HG03460 (cell line): ENCODE measurements around the gene TMIGD1.

Experiments
- ATAC-seq: cut with Tn5 transposase; IDR thresholded peaks from one replicate; pipeline ENCODE4 v1.9.1; 2021; ENCODE audit not compliant: unreplicated experiment

TMIGD1 gene

DNA sequence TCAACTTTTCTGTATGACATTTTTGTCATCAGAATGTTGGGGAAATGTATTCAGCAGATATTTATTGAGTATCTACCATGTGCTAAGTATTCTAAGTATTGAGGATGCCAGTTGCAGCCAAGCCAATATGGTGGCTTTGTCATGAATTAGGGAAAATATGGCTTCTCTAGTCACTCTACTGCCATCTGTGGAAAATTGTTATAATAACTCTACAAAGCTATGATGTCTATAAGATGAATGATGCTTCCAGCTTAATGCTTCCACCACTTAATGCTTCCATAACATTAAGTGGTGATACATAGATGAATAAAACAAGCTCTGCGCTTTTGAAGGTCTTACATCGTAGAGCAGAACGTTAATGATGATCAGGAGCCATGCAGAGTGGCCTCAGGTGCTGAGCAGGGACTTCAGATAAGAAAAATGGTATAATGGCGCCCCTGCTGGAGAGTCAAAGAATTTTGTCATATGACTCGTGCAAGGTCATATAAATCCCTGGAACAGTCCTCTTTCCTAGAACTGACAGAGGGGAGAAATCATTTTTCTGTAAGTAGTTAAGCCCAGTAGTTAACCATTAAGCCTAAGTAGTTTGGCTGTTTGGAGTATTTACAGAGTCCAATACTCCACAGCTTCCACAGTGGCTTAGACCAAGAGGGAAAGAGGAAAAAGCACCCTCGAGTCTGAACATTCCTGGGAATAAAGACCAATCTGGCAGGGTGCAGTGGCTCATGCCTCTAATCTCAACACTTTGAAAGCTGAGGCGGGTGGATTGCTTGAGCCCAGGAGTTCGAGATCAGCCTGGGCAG, 2.7 kb upstream of the TMIGD1 start:
- no peak for ATAC-seq

DNA sequence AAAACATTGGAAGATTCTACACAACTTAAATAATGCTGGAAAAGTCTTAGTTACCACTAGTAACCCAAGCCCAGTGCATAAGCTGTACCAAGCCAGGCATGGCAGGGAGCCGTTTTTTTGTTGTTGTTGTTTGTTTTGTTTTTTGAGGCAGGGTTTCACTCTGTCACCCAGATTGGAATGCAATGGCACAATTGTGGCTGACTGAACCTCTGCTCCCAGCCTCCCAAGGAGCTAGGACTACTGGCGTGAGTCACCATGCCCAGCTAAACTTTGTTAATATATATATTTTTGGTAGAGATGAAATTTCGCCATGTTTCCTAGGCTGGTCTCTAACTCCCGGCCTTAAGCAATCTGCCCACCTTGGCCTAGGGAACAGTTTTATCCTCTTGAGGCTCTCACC, 564 bp upstream of the TMIGD1 start:
- ATAC-seq = no peak

DNA sequence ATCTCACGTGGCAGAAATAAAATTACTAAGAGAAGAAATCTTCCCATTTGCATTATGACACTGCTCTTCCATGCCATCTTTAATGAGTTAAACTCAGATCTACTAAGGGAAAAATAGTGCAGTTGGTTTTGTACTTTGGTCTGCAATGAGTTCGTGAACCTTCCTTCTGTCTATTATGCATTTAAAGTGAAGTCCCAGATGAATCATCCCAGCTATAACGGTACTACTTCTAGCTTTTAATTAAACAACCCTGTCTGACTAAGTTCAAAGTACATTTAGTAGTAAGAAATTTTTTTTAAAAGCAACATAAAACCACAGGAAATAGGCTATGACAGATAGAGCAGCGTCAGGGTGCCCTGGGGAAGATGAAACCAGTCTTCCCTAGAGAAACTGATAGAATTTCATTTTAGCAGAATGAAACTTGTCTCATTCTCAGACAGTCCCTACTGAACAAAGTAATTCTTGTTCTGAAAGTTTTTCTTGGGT, 1.8 kb downstream of the TMIGD1 start:
- ATAC-seq = no peak

DNA sequence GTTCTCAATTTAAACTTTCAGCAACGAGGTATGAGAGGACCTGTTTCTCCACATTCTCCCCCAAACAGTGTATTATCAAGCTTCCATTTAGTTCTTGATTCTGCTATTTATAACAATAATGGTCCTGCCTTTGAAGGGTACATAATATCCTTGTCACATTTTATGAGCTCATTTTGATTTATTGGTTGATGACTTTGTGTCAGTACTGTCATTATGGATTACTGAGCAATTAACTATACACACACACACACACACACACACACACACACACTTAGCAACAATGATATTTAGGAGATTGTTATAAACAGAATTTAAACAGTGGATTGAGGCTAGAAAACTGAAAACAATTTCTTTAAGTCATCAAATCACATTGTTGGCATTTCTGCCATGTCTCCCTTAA, 7.0 kb downstream of the TMIGD1 start:
- ATAC-seq = no peak

DNA sequence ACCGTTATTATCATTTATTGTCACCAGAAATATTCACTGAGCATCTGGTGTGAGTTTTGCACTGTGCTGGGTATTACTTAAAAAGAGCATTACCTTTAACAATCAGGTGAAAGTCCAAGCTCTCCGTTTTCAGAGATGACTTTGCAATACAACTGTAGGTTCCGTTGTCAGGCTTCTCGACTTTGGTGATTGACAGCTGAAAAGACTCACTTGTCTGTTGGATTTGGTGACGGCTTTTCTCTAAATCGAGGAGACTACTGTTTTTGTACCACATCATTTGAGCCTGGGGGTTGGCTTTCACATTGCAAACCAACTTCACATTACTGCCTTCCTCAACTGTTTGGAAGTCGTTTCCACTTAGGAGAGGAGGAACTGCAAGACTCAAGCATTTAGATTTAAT, 9.1 kb downstream of the TMIGD1 start:
- no peak for ATAC-seq

DNA sequence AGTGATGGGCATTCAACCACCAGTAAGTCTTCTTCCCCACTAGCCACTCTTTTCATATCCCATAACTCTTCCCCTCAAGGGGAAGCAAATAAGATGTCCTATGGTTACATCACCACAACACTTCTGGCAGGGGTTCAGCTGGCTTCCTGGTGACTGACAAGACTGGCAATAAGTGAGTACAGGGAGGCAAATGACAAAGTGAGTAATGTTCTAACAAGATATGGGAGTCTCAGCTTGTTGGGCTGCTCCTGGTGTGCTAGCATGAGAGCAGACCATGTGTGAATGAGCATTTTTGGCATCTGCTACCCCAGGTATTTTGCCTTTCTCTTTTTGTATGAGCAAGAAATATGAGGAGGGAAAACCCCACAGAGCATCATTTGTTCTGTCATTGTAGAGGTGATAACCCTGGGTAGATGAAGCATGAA, 9.9 kb downstream of the TMIGD1 start:
- ATAC-seq = no peak

DNA sequence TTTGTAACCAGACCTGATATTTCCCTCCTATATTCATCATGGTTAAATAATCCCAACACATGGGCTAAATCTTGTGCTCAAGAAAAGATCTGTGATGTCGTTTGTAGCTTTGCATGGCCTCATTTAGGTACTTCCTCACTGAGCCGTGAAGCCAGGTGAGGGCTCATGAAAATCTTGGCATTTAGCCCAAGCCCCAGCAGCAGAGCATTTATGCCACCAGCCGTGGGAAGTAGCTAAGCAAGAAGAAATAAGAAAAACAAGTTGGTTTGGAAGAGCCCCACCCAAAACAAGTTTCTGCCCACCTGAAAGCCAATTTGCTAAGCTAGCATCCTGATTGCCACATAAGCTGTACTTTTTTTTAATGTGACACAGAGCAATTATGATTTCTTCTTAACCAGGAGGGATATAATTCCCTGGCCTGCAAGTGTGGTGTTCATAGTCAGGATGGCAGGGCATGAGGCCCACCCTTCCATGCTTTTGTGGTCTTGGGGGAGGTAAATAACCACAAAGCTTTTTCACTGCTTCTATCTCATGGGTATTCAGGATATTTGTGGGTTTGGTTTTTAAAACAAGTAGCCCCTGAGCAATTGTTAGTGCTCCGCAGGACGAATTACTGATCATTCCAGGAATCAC, 10.5 kb downstream of the TMIGD1 start:
- no peak for ATAC-seq

DNA sequence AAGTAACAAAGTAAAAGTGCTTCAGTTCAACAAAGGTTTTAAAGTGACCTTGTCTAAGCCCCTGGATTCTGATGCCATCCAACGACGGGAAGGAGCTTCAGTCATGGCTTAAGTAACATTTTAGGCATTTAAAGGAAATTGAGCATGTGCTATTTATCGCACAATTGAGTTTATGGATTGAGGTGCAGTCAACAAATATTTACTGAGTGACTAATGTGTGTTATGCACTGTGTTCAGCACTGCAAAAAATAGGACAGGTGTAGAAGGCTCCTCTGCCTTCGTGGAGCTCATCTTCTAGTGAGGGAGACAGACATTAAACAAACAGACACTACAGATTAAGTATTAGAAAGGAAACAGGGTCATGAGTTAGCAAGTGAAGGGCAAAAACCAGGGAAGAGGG, 12.5 kb downstream of the TMIGD1 start:
- no peak for ATAC-seq

DNA sequence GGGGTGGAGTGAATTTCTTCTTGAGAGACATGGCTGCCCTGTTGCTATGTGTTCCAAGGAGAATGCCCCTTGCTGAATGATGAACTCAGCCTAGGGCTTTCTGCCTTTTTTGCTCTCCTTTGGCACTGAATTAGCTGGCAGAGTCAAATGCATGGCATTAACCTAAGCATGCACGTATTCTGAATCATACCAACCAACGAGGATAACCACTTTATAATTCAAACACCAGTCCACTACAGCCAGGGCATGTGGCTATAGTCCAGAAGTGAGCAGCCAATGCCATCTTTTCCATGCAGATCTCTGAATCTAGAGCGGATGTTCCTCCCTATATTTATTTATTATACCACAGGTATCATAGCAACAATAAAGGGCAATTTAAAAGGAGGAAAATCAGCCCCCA, 15.7 kb downstream of the TMIGD1 start:
- no peak for ATAC-seq

DNA sequence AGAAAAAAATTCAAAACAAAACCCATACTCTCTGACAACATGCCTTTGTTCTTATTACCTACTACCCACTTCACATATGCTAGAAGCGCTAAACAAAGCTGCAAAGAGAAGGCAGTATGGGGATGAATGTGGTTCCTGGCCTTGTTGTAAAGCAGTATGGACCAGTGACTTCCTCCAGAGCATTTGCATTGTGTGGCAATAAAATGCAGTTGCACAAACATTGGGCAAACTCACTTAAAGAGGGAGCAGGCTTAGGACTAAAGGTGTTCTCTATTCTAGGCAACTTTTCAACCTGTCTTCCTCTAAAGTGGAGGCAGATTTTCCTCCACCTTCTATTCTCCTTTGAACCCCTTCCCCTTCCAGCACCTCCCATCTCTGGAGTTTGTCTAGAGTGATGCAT, 17.1 kb downstream of the TMIGD1 start:
- no peak for ATAC-seq

DNA sequence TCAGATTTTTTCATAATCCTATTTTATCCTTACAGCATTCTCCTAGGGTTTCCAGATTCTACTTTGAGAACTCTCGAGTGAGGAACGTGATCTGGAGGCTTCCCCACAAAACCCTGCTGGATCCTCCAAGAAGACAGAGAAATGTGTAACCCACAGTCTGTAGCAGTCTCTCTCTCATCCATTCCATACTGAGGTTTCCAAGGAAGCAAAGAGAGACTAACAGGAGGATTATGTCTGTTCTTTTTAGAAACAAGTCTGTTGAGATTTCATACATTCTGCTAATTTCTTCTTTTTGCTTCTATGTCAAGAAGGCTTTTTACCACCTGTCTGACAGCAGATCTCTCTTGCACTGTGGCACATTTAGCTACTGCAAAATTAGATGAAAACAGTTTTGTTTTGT, 18.8 kb downstream of the TMIGD1 start:
- ATAC-seq = no peak

DNA sequence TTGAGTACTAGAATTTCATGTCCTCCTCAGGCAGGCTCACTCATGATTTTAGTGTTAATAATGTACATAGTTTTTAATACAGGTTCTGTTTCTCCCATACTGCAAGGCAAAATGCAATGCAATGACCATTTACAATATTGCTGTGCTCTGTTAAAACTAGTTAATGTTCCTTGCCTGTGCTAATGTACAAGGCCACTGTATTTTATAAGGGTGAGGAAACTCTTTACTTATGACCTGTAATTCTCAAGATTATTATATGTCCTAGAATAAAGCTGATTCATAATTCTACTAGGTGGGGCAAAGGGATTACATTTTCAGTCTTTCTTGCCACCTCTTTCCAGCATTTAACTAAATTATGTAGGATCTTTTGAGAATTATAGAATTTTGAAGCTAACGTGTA, 19.4 kb downstream of the TMIGD1 start:
- ATAC-seq = no peak

DNA sequence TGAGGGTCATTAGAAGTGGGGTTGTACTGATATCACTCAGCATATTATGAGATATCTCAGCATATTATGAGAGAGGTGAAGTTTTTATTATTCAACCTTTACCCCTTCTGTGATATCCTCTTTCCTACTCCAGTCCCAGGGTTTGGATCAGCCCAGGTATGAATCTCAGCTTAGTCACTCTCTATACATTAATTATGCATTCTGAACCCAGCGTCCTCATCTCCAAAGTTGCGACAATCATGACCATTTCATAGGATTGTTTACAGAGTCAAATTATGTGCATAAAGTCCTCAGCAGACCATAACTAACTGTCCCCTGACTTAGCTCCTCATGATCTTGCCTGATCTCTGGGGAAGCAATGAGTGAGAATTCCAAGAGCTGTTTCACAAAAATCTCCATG, 21.6 kb downstream of the TMIGD1 start:
- ATAC-seq = no peak

DNA sequence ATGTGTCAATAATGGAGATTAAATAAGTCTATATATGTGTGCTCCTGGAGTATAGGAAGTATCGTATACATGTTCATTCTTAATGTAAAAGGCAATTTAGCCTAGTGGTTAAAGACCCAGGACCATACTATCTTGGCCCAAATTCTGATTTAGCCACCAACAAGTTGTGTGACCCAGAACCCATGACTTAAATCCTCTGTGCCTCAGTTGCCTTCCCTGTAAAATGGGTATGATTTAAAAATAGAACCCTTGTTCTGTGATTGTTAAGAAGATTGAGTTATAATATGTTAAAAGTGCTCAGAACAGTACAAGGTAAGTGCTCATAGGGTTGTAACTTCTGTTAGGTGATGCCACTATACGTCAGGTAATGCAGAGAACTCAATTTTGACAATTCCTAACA, 23.3 kb downstream of the TMIGD1 start:
- ATAC-seq = no peak

DNA sequence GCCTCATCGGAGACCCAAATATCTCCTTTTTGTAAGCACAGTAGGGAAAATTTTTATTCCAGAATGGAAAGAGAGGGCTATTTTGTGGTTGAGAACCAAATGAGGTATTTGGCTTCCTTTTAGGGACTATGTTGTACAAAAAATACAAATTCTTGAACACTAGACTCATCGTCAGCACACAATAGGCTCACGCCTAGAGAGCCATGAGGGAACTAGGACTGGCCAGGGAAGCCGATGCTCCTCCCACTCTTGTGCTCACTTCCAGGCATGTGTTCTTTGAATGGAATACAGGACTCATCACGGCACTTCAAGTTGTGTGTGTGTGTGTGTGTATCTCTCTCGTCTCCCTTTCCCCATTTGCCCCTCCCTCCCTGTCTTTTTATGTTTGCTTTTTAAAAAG, 24.3 kb downstream of the TMIGD1 start:
- ATAC-seq = no peak

DNA sequence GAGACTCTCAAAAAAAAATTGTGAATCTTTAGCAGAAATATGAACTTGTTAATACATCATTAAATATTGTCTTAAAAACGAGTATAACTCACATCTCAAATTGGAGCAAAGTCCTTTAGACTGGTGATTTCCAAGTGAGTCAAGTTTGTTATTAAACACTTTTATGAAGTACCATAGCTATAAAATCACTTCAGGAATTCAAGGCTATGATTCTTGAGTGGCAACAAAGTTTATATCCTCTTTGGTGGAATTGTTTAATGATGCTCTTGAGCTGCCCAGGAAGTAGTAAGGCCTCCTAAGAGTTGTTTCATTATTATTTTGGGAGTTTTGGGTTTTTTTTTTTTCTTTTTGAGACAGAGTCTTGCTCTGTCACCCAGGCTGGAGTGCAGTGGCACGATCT, 25.5 kb downstream of the TMIGD1 start:
- no peak for ATAC-seq

DNA sequence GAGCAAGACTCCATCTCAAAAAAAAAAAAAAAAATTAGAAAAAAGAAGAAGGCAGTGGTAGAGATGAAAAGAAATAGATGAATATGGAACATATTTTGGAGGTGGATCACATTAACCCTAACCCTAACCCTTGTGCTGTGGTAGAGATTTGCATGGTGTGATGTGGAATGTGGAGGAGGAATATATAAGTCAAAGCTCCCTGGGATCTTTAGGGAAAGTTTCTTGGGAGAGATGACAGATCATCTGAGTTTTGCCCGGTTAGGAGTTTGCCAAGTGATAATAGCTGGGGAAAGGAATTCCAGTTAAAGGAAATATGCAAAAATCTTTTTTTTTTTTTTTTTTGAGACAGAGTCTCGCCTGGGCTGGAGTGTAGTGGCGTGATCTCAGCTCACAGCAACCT, 29.1 kb downstream of the TMIGD1 start:
- no peak for ATAC-seq

DNA sequence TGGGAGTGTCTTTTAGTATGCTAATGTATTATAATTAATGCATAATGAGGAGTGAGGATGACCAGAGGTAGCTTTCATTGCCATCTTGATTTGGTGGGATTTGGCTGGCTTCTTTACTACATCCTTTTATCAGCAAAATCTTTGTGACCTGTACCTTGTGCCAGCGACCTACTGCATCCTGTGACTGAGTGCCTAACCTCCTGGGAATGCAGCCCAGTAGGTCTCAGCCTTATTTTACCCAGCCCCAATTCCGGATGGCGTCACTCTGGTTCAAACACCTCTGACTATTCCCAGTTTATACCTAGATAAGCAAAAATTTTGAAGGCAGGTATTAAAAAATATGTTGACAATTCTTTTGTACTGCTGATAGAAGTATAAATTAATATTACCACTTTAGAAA, 31.6 kb downstream of the TMIGD1 start:
- ATAC-seq = no peak

DNA sequence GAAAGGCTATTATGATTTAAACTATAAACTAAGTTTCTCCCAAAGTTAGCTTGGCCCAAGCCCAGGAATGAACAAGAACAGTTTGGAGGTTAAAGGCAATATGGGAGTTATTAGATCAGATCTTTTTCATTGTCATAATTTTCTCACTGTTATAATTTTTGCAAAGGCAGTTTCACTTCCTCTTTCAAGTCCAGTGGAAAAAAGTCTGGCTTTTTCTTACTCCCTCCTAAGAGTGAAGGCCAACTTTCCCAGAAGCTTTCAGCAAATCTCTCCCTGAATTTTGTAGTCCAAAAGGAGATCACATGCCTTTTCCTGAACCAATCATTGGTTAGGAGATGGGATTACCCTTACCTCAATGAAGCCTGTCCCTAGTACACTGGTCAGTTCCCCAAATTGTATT, 33.0 kb downstream of the TMIGD1 start:
- ATAC-seq = no peak

DNA sequence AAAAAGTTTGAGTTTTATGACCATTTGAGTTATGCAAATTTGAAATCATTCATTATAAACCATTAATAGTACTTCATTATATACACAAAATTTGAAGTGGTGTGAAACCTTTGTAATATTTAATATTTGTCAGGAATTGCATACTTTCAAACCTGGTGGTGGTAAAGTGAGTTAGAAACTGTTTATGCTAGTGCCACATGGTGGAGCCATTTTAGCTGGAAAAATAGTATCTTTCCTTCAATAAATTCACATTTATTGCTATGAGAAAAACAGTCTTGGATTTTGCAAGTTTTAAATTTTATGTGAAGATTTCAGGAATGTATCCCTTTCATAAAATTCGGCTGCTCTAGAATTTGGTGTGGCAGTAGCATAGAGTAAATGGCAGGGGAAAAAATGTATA, 34.9 kb downstream of the TMIGD1 start:
- no peak for ATAC-seq

DNA sequence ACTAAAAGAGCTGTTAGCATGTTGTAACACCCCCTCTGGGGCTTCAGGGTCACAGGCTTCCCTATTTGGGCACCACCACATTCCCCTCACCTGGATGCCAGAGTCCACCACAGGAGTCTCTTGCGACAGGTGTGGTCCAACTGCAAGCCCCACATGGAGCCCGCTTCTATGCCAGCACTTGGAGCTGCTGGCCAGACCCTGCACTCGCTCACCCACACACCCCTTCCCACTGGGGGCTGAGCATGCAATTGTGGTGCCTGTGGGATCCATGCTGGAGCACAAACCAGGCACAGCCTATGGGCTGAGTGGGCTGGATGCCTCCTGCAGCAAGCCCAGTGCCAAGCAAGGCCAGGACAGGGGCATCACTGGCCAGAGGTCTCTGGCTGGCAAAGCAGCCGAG, 36.1 kb downstream of the TMIGD1 start:
- ATAC-seq = no peak

DNA sequence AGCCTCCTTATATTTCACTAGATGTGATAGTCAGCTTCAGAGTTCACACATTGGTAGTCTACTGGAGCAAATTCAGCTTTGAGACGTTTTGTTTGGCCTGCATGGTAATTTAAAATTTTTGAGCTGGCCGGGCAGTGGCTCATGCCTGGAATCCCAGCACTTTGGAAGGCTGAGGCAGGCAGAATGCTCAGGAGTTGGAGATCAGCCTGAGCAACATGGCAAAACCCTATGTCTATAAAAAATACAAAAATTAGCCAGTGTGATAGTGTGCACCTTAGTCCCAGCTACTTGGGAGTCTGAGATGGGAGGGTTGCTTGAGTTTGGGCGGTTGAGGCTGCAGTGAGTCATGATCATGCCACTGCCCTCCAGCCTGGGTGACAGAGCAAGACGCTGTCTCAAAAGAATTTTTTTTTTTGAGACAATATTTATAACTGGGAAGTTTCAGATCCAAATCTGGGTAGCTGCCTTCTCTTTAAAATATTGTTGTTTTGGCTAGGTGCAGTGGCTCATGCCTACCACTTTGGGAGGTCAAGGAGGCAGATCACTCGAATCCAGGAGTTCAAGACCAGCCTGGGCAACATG, 37.3 kb downstream of the TMIGD1 start:
- ATAC-seq = no peak
